K562 (cell line): Measurements from ENCODE around the gene TFF3. TPM values are rescaled to one million over a fixed set of nuclear protein-coding genes. Genes with fewer than 3 reads are reported as not detected.

ENCODE experiments used
- ATAC-seq: fragments of 200-7000 bp; cut with Tn5 transposase; 3 replicates; pipeline ENCODE4 v1.9.1; 2020; ENCODE audit warnings: moderate library complexity
- BruUV-seq: library from RNA; stranded (reverse); fragments of 400-500 nt; replicated peaks from 2 replicates; lab custom pipeline; 2021; lab: Mats Ljungman, UMichigan
- CTCF ChIA-PET: fragments of 300-600 bp; formaldehyde crosslinking; extraction: SDS; loops from one replicate; lab custom pipeline; 2021; ENCODE audit warnings: low intra/inter-chr PET ratio; lab: Yijun Ruan, JAX
- POLR2A ChIA-PET: fragments of 300-600, 350-650 bp; sonication (Branson Sonifier 250); formaldehyde crosslinking; extraction: SDS; loops from one replicate; lab custom pipeline; 2021; ENCODE audit warnings: antibody characterized with exemption, inconsistent platforms; lab: Yijun Ruan, JAX
- DNase-seq, 4 experiments: peaks; one replicate each; pipeline versions ENCODE4 v3.0.0 to v3.0.0-alpha.2; 2011 to 2018; ENCODE audit warnings: low spot score in 3 of 4, mixed read lengths in 3 of 4; ENCODE audit errors: extremely low read depth in 1 of 4
- FAIRE-seq: peaks from 2 replicates; lab custom pipeline; 2011; peaks lifted over from hg19 to GRCh38; lab: Jason Lieb, UNC
- H2AFZ ChIP-seq: 2 replicates; pipeline ENCODE4 v1.6.0; 2011; ENCODE audit warnings: low read depth, low read length, control low read depth, inconsistent platforms
- H3K27ac ChIP-seq: fragments of 200-600 bp; 3 replicates; pipeline ENCODE4 v1.8.0; 2011; ENCODE audit warnings: low read depth, mild to moderate bottlenecking, control low read depth, inconsistent platforms, low read length, moderate library complexity, mixed read lengths; ENCODE audit errors: extremely low read depth
- H3K27me3 ChIP-seq, 2 experiments: fragments of 300-600 bp in 1 of 2; 2 replicates in 1 of 2; 3 replicates in 1 of 2; pipeline versions ENCODE4 v1.6.0 to v1.8.0; 2011; ENCODE audit warnings: inconsistent platforms in 2 of 2, low read length in 2 of 2, mild to moderate bottlenecking in 1 of 2, mixed read lengths in 1 of 2, moderate library complexity in 1 of 2; ENCODE audit not compliant: control insufficient read depth in 2 of 2, insufficient read depth in 2 of 2
- H3K36me3 ChIP-seq: fragments of 300-600 bp; 3 replicates; pipeline ENCODE4 v1.8.0; 2011; ENCODE audit warnings: mild to moderate bottlenecking, low read length, inconsistent platforms; ENCODE audit not compliant: control insufficient read depth, insufficient read depth
- H3K4me1 ChIP-seq, 2 experiments: fragments of 200-600 bp in 1 of 2; replicated peaks in 1 of 2; 2 replicates in 1 of 2; 3 replicates in 1 of 2; pipeline versions ENCODE4 v1.5.1 to v1.8.0; 2011; ENCODE audit warnings: inconsistent platforms in 2 of 2, low read length in 2 of 2, mild to moderate bottlenecking in 1 of 2, mixed read lengths in 1 of 2, moderate library complexity in 1 of 2; ENCODE audit not compliant: control insufficient read depth in 2 of 2, insufficient read depth in 2 of 2
- H3K4me2 ChIP-seq: 2 replicates; pipeline ENCODE4 v1.6.1; 2011; ENCODE audit warnings: low read length, control low read depth, inconsistent platforms, mixed read lengths; ENCODE audit not compliant: insufficient read depth
- H3K4me3 ChIP-seq: fragments of 200-600 bp; sonication (generic), shearing (Covaris generic); 2 replicates; pipeline ENCODE4 v1.5.1; 2016; ENCODE audit warnings: control low read depth, inconsistent platforms
- H3K79me2 ChIP-seq: fragments of 200-600 bp; 3 replicates; pipeline ENCODE4 v1.8.0; 2011; ENCODE audit warnings: low read length, inconsistent platforms; ENCODE audit not compliant: control insufficient read depth, insufficient read depth
- H3K9ac ChIP-seq, 2 experiments: 2 replicates each; pipeline versions ENCODE4 v1.6.0 to v1.6.1; 2011; ENCODE audit warnings: low read depth in 2 of 2, low read length in 2 of 2, control low read depth in 1 of 2, inconsistent platforms in 1 of 2, mild to moderate bottlenecking in 1 of 2, mixed read lengths in 1 of 2; ENCODE audit not compliant: insufficient read depth in 1 of 2
- H3K9me1 ChIP-seq: one replicate; pipeline ENCODE4 v1.6.0; 2011; ENCODE audit warnings: inconsistent platforms, mild to moderate bottlenecking, low read length, moderate library complexity; ENCODE audit not compliant: control insufficient read depth, insufficient read depth
- H3K9me3 ChIP-seq: replicated peaks from 2 replicates; pipeline ENCODE4 v1.5.1; 2011; ENCODE audit warnings: low read depth, low read length, inconsistent platforms; ENCODE audit not compliant: control insufficient read depth, insufficient read depth
- H4K20me1 ChIP-seq: replicated peaks from 2 replicates; pipeline ENCODE4 v1.6.1; 2011; ENCODE audit warnings: low read length, inconsistent platforms, mixed read lengths; ENCODE audit not compliant: control insufficient read depth, insufficient read depth
- ARID4B ChIP-seq: sonication (generic); formaldehyde crosslinking; IDR thresholded peaks from 2 replicates; pipeline ENCODE4 v1.8.0; 2022; ENCODE audit warnings: mild to moderate bottlenecking, missing genetic modification reagents
- BRCA1 ChIP-seq, 2 experiments: fragments of 450-650 bp in 1 of 2; sonication (generic) in 1 of 2; formaldehyde crosslinking in 1 of 2; IDR thresholded peaks; 2 replicates each; pipeline versions ENCODE4 v1.5.0 to v1.6.1; 2017 to 2020; ENCODE audit warnings: mild to moderate bottlenecking in 1 of 2, missing genetic modification reagents in 1 of 2
- CHD2 ChIP-seq: IDR thresholded peaks from 2 replicates; pipeline ENCODE4 v1.6.1; 2011; ENCODE audit warnings: low read depth, low read length
- E2F5 ChIP-seq: sonication (generic); formaldehyde crosslinking; IDR thresholded peaks from 2 replicates; pipeline ENCODE4 v1.8.0; 2022; ENCODE audit warnings: mild to moderate bottlenecking, missing genetic modification reagents
- HINFP ChIP-seq: fragments of 450-650 bp; conservative IDR thresholded peaks from 2 replicates; pipeline ENCODE4 v1.6.1; 2016; ENCODE audit warnings: missing genetic modification characterization, low read depth, mild to moderate bottlenecking, control low read depth, missing compliant biosample characterization
- SIN3B ChIP-seq: fragments of 450-650 bp; IDR thresholded peaks from 2 replicates; pipeline ENCODE4 v1.6.1; 2017; ENCODE audit warnings: low read depth, mild to moderate bottlenecking, moderate library complexity
- SIRT6 ChIP-seq: IDR thresholded peaks from one replicate; pipeline ENCODE4 v1.6.1; 2012; ENCODE audit warnings: low read depth, mild to moderate bottlenecking, control low read depth, inconsistent platforms, low read length, moderate library complexity
- SPI1 ChIP-seq: IDR thresholded peaks from 2 replicates; pipeline ENCODE4 v1.6.1; 2011; ENCODE audit warnings: low read depth, low read length, control low read depth, borderline replicate concordance
- ZNF274 ChIP-seq: IDR thresholded peaks from 2 replicates; pipeline ENCODE4 v1.6.1; 2011; ENCODE audit warnings: low read depth, mild to moderate bottlenecking, low read length, moderate library complexity, borderline replicate concordance
- WGBS: fragments of 100-300 bp; shearing (Covaris generic); methylation state at CpG from one replicate; pipeline ENCODE4 v1.1.6; 2016; ENCODE audit warnings: low coverage, mixed read lengths; ENCODE audit not compliant: insufficient coverage; ENCODE audit errors: missing lambda C conversion rate; 5-methylcytosine and 5-hydroxymethylcytosine counted together
- in situ Hi-C: fragments of 300-500 bp; cut with MboI; formaldehyde crosslinking; loops from 4 replicates; pipeline ENCODE4 v1.15.0; 2018; ENCODE audit warnings: inconsistent platforms, mixed read lengths
- intact Hi-C: fragments of 100-400 bp; cut with micrococcal nuclease; formaldehyde crosslinking; loops from 2 replicates; pipeline ENCODE4 v1.14.2; 2022
- polyA plus RNA-seq, 8 experiments: library from polyadenylated mRNA; depleted of rRNA in 4 of 8; stranded (reverse) in 5 of 8; unstranded in 3 of 8; fragments of >200 nt; fragmentation: Nextera tagmentation in 2 of 8; fragmentation: Illumina TruSeq in 1 of 8; extraction: Ambion mirVana in 2 of 8; extraction: Trizol in 1 of 8; gene quantifications; 2 replicates each; pipeline versions ENCODE4 v1.2.1 to v1.2.3, GENCODE V29; 2011 to 2014; ENCODE audit warnings: inconsistent platforms in 1 of 8, missing spikeins in 1 of 8
- total RNA-seq, 7 experiments: library from RNA; depleted of rRNA in 6 of 7; stranded (reverse); fragments of >200 nt in 6 of 7; fragmentation: Illumina TruSeq in 2 of 7; extraction: Trizol in 2 of 7; gene quantifications; 2 replicates each; pipeline versions ENCODE4 v1.2.1 to v1.2.3, GENCODE V29; 2011 to 2021; ENCODE audit warnings: low replicate concordance in 1 of 7
- TF ChIP-seq, protein P1 (sequence below): sonication (generic); formaldehyde crosslinking; IDR thresholded peaks from 2 replicates; pipeline ENCODE4 v1.9.0; 2022; ENCODE audit warnings: mild to moderate bottlenecking, missing genetic modification reagents

TFF3 gene
- total and polyA plus RNA-seq, 9 of the 15 experiments (the other 6 are each of a cell fraction or from before 2014, with no cell fraction given), result 0.78 TPM; not detected in 8

- Histone ChIP-seq H3K9me3 (no peaks in the 10 kb centered on the region), H2AFZ (no peak overlapping the region), H3K79me2 (no peaks in the 10 kb centered on the region), H3K4me3 (no peak overlapping the region), H3K27ac (no peak overlapping the region), H3K27me3 (peaks cover 48 to 68% of the 10 kb centered on the region in 2 experiments), H3K9ac (no peak overlapping the region), H3K9me1 (no peaks in the 10 kb centered on the region), H3K4me1 (no peaks in the 10 kb centered on the region), H4K20me1 (0 out of 2 replicates have a peak, but pooled peaks cover 6% of the 10 kb centered on the region), H3K4me2 (no peak overlapping the region), H3K36me3 (no peaks in the 10 kb centered on the region)
- intact Hi-C loops (no loop called here), in situ Hi-C loops (no loop called here)
- FAIRE-seq (no peak), ATAC-seq (no peak), DNase-seq (no peak)
- CTCF ChIA-PET, result no interaction called here
- 2% methylated on average over 10 of the region's 10 CpGs for WGBS
- POLR2A ChIA-PET, result no interaction called here
- no TSS peak for BruUV-seq
- TF ChIP-seq HINFP (tag) (no peak), SIRT6 (no peak), SPI1 (no peak), ZNF274 (no peak), SIN3B (no peak), CHD2 (no peak), BRCA1 (IDR thresholded peaks at IDR 0.05) (no peak), BRCA1 (CRISPR knock-in tag; IDR thresholded peaks at IDR 0.05) (no peak), E2F5 (CRISPR knock-in tag) (no peak), ARID4B (CRISPR knock-in tag) (no peak)
- TF ChIP-seq, protein P1, sequence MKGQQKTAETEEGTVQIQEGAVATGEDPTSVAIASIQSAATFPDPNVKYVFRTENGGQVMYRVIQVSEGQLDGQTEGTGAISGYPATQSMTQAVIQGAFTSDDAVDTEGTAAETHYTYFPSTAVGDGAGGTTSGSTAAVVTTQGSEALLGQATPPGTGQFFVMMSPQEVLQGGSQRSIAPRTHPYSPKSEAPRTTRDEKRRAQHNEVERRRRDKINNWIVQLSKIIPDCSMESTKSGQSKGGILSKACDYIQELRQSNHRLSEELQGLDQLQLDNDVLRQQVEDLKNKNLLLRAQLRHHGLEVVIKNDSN (CRISPR knock-in tag), result no peak
Observed at GRCh38 chr21:42321231-42321630, 6.0 kb upstream of the TFF3 start.
